ENCODE measurements around the gene COL18A1. TPM values are rescaled to one million over a fixed set of nuclear protein-coding genes. Genes with fewer than 3 reads are reported as not detected.
"Not testable (repeated sequence)": the region's sequence is repeated elsewhere in the genome, so short reads cannot be mapped to it uniquely, and the experiment has no call there.

The COL18A1 gene
- total and polyA plus RNA-seq, 5 donors, result 52.3 to 134 (median 80.5) TPM

- 73% methylated on average over 48 of the region's 48 CpGs for WGBS
- Histone ChIP-seq H3K27me3 (ENCODE audit: control insufficient read depth, insufficient read depth) (no peaks in the 10 kb centered on the region), H3K4me3 (ENCODE audit: low read length) (no peak overlapping the region), H3K27ac (ENCODE audit: low read length) (no peak overlapping the region), H3K9me3 (ENCODE audit: control insufficient read depth, low read length) (no peaks in the 10 kb centered on the region), H3K4me1 (ENCODE audit: control insufficient read depth, insufficient read depth, low read length) (peaks cover 16% of the 10 kb centered on the region)
- peak in 2 of 3 donors; percentile 50 to 73 for DNase-seq
- no peak for ATAC-seq
- intact Hi-C loops (cut with DNase I), result loop anchor here in 1 of 4 donors (10.0 kb wide), 1 partner anchor 46 kb away; no protein-coding TSS in a partner anchor
Measured at GRCh38 chr21:45430521-45431501, 25.8 kb downstream of the COL18A1 start.

GRCh38 chr21:45431781-45432572 is 27.0 kb downstream of the COL18A1 start:
- Histone ChIP-seq H3K9me3 (ENCODE audit: control insufficient read depth, low read length) (no peaks in the 10 kb centered on the region), H3K4me3 (ENCODE audit: low read length) (no peak overlapping the region), H3K27ac (ENCODE audit: low read length) (no peak overlapping the region), H3K27me3 (ENCODE audit: control insufficient read depth, insufficient read depth) (no peaks in the 10 kb centered on the region), H3K4me1 (ENCODE audit: control insufficient read depth, insufficient read depth, low read length) (peaks cover 17% of the 10 kb centered on the region)
- DNase-seq (peak in 2 of 3 donors; percentile 57 to 60), ATAC-seq (no peak)
- WGBS, result 76% methylated on average over 17 of the region's 17 CpGs
- intact Hi-C loops (cut with DNase I), result loop anchor here in 1 of 4 donors (10.0 kb wide), 1 partner anchor 47 kb away; no protein-coding TSS in a partner anchor

GRCh38 chr21:45432575-45433255 is 27.8 kb downstream of the COL18A1 start:
- DNase-seq (peak; percentile 53 to 83 (median 83)), ATAC-seq (peak; percentile 44 to 55)
- intact Hi-C loops (cut with DNase I), result loop anchor here in 1 of 4 donors (10.0 kb wide), 1 partner anchor 48 kb away; no protein-coding TSS in a partner anchor
- Histone ChIP-seq H3K4me3 (ENCODE audit: low read length) (no peak overlapping the region), H3K9me3 (ENCODE audit: control insufficient read depth, low read length) (no peaks in the 10 kb centered on the region), H3K4me1 (ENCODE audit: control insufficient read depth, insufficient read depth, low read length) (peaks cover 17% of the 10 kb centered on the region), H3K27ac (ENCODE audit: low read length) (no peak overlapping the region), H3K27me3 (ENCODE audit: control insufficient read depth, insufficient read depth) (no peaks in the 10 kb centered on the region)
- WGBS, result 34% methylated on average over 16 of the region's 16 CpGs

GRCh38 chr21:45433301-45433700 is 28.3 kb downstream of the COL18A1 start:
- Histone ChIP-seq H3K9me3 (ENCODE audit: control insufficient read depth, low read length) (no peaks in the 10 kb centered on the region), H3K4me3 (ENCODE audit: low read length) (no peak overlapping the region), H3K27ac (ENCODE audit: low read length) (no peak overlapping the region), H3K27me3 (ENCODE audit: control insufficient read depth, insufficient read depth) (no peaks in the 10 kb centered on the region), H3K4me1 (ENCODE audit: control insufficient read depth, insufficient read depth, low read length) (peaks cover 17% of the 10 kb centered on the region)
- 74% methylated on average over 8 of the region's 8 CpGs for WGBS
- DNase-seq, result peak in 2 of 3 donors; percentile 28 to 50
- intact Hi-C loops (cut with DNase I), result loop anchor here in 1 of 4 donors (10.0 kb wide), 1 partner anchor 48 kb away; no protein-coding TSS in a partner anchor
- no peak for ATAC-seq

GRCh38 chr21:45433911-45434644 is 29.1 kb downstream of the COL18A1 start:
- H3K27me3 ChIP-seq (ENCODE audit: control insufficient read depth, insufficient read depth), result no peaks in the 10 kb centered on the region
- WGBS, result 80% methylated on average over 11 of the region's 11 CpGs
- H3K27ac ChIP-seq (ENCODE audit: low read length), result no peak overlapping the region
- ATAC-seq, result no peak
- peak in 2 of 3 donors; percentile 28 to 41 for DNase-seq
- no peak overlapping the region for H3K4me3 ChIP-seq (ENCODE audit: low read length)
- intact Hi-C loops (cut with DNase I), result loop anchor here in 1 of 4 donors (10.0 kb wide), 1 partner anchor 49 kb away; no protein-coding TSS in a partner anchor
- peaks cover 17% of the 10 kb centered on the region for H3K4me1 ChIP-seq (ENCODE audit: control insufficient read depth, insufficient read depth, low read length)
- H3K9me3 ChIP-seq (ENCODE audit: control insufficient read depth, low read length), result no peaks in the 10 kb centered on the region

- Histone ChIP-seq H3K27ac (ENCODE audit: low read length) (no peak overlapping the region), H3K4me1 (ENCODE audit: control insufficient read depth, insufficient read depth, low read length) (peaks cover 17% of the 10 kb centered on the region), H3K9me3 (ENCODE audit: control insufficient read depth, low read length) (no peaks in the 10 kb centered on the region), H3K27me3 (ENCODE audit: control insufficient read depth, insufficient read depth) (no peaks in the 10 kb centered on the region), H3K4me3 (ENCODE audit: low read length) (no peak overlapping the region)
- WGBS, result 69% methylated on average over 17 of the region's 17 CpGs
- intact Hi-C loops (cut with DNase I), result loop anchor here (5.0 to 10.0 kb wide), 3 partner anchors 47 to 142 kb away; no protein-coding TSS in a partner anchor
- ATAC-seq, result no peak
- peak in 2 of 3 donors; percentile 43 to 56 for DNase-seq
Measured at GRCh38 chr21:45434645-45435217, 29.8 kb downstream of the COL18A1 start.

GRCh38 chr21:45435405-45435981 is 30.5 kb downstream of the COL18A1 start:
- Histone ChIP-seq H3K9me3 (ENCODE audit: control insufficient read depth, low read length) (no peaks in the 10 kb centered on the region), H3K4me3 (ENCODE audit: low read length) (no peak overlapping the region), H3K27me3 (ENCODE audit: control insufficient read depth, insufficient read depth) (no peaks in the 10 kb centered on the region), H3K4me1 (ENCODE audit: control insufficient read depth, insufficient read depth, low read length) (peaks cover 17% of the 10 kb centered on the region), H3K27ac (ENCODE audit: low read length) (no peak overlapping the region)
- intact Hi-C loops (cut with DNase I), result loop anchor here (5.0 to 10.0 kb wide), 3 partner anchors 48 to 143 kb away; no protein-coding TSS in a partner anchor
- DNase-seq (peak in 2 of 3 donors; percentile 33 to 40), ATAC-seq (no peak)
- 88% methylated on average over 15 of the region's 15 CpGs for WGBS

GRCh38 chr21:45436351-45437065 is 31.5 kb downstream of the COL18A1 start:
- intact Hi-C loops (cut with DNase I), result loop anchor here (5.0 to 10.0 kb wide), 3 partner anchors 49 to 144 kb away; no protein-coding TSS in a partner anchor
- ATAC-seq, result no peak
- no peak overlapping the region for H3K27ac ChIP-seq (ENCODE audit: low read length)
- WGBS, result 68% methylated on average over 18 of the region's 18 CpGs
- no peak overlapping the region for H3K4me3 ChIP-seq (ENCODE audit: low read length)
- DNase-seq, result peak in 2 of 3 donors; percentile 55 to 57
- no peaks in the 10 kb centered on the region for H3K27me3 ChIP-seq (ENCODE audit: control insufficient read depth, insufficient read depth)
- no peaks in the 10 kb centered on the region for H3K9me3 ChIP-seq (ENCODE audit: control insufficient read depth, low read length)
- peaks cover 12% of the 10 kb centered on the region for H3K4me1 ChIP-seq (ENCODE audit: control insufficient read depth, insufficient read depth, low read length)

- not testable (repeated sequence) for ATAC-seq; H3K4me3 ChIP-seq (ENCODE audit: low read length); H3K4me1 ChIP-seq (ENCODE audit: control insufficient read depth, insufficient read depth, low read length); H3K27me3 ChIP-seq (ENCODE audit: control insufficient read depth, insufficient read depth); DNase-seq; H3K27ac ChIP-seq (ENCODE audit: low read length); H3K9me3 ChIP-seq (ENCODE audit: control insufficient read depth, low read length)
- intact Hi-C loops (cut with DNase I), result loop anchor here (2.0 to 10.0 kb wide), 4 partner anchors 51 to 146 kb away; no protein-coding TSS in a partner anchor
Measured at GRCh38 chr21:45437844-45438243, 32.9 kb downstream of the COL18A1 start.

Measured in right cardiac atrium (tissue), 5 donors.